Bronchial epithelial cell (primary cell): ENCODE results near the gene TNFRSF21. TPM values are rescaled to one million over a fixed set of nuclear protein-coding genes. Genes with fewer than 3 reads are reported as not detected.

ENCODE experiments used
- DNase-seq: peaks from one replicate; pipeline ENCODE4 v3.0.0-alpha.2; 2010; ENCODE audit warnings: low read depth
- FAIRE-seq: peaks from 2 replicates; lab custom pipeline; 2011; peaks lifted over from hg19 to GRCh38; lab: Jason Lieb, UNC
- H3K27me3 ChIP-seq: 2 replicates; pipeline ENCODE4 v1.5.1; 2011; ENCODE audit warnings: low read length; ENCODE audit not compliant: control insufficient read depth, insufficient read depth
- H3K36me3 ChIP-seq: 2 replicates; pipeline ENCODE4 v1.5.1; 2011; ENCODE audit warnings: low read length; ENCODE audit not compliant: control insufficient read depth, insufficient read depth
- H3K4me3 ChIP-seq: 2 replicates; pipeline ENCODE4 v1.5.1; 2011; ENCODE audit warnings: mild to moderate bottlenecking, low read depth, low read length, control low read depth
- total RNA-seq: library from RNA; depleted of rRNA; stranded (reverse); fragments of >200 nt; gene quantifications from 2 replicates; pipeline ENCODE4 v1.2.1, GENCODE V29; 2014
- TF ChIP-seq, protein P1 (sequence below): IDR thresholded peaks from 2 replicates; pipeline ENCODE4 v1.5.1; 2011; ENCODE audit warnings: mild to moderate bottlenecking, moderate library complexity, low read length, control low read depth, inconsistent platforms; ENCODE audit not compliant: insufficient read depth, severe bottlenecking

TNFRSF21 gene
- total RNA-seq, 1 donor from 2014 or later: 42.4 TPM

DNA sequence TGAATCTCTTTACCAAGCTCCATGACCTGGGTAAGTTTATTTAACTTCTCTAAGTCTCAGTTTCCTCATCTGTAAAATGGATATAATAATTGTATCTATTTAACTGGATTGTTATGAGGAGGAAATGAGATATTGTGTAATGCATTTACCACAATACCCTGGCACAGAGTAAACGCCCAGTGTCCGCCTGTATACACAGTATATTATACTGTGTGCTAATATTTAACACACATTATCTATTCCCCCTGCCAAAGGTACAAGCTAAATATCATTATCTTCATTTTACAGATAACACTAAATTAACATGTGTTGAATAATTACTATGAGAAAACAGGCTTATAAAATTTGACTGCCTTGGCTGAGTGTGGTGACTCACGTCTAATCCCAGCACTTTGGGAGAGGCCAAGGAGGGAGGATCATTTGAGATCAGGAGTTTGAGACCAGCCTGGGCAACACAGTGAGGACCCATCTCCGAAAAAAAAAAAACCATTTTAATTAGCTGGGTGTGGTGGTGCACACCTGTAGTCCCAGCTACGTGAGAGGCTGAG, 38.7 kb upstream of the TNFRSF21 start:
- Histone ChIP-seq H3K4me3 (no peak overlapping the region), H3K27me3 (no peaks in the 10 kb centered on the region), H3K36me3 (no peaks in the 10 kb centered on the region)
- DNase-seq (no peak), FAIRE-seq (no peak)
- TF ChIP-seq, protein P1, sequence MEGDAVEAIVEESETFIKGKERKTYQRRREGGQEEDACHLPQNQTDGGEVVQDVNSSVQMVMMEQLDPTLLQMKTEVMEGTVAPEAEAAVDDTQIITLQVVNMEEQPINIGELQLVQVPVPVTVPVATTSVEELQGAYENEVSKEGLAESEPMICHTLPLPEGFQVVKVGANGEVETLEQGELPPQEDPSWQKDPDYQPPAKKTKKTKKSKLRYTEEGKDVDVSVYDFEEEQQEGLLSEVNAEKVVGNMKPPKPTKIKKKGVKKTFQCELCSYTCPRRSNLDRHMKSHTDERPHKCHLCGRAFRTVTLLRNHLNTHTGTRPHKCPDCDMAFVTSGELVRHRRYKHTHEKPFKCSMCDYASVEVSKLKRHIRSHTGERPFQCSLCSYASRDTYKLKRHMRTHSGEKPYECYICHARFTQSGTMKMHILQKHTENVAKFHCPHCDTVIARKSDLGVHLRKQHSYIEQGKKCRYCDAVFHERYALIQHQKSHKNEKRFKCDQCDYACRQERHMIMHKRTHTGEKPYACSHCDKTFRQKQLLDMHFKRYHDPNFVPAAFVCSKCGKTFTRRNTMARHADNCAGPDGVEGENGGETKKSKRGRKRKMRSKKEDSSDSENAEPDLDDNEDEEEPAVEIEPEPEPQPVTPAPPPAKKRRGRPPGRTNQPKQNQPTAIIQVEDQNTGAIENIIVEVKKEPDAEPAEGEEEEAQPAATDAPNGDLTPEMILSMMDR: no peak

DNA sequence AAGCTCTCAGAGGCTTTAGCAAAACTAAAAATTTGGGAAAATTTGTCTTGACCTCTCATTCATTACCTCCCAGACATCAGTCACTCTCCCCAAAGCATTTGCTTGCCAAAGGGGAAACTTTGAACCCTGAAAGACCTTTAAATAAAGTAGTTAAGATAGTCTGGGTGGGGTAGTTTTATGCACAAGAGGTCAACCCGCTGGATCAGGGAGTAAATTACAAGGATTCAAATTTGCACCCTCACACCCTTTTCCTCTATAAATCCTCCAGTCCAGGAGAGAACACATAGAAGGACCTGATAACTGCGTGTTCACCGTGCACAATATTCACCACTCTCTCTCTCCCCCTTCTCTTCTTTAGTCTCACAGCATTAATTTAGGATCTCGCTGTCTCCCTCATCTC, 36.1 kb upstream of the TNFRSF21 start:
- DNase-seq: no peak
- TF ChIP-seq, protein P1: no peak
- H3K4me3 ChIP-seq: no peak overlapping the region
- H3K36me3 ChIP-seq: no peaks in the 10 kb centered on the region
- FAIRE-seq: no peak
- no peaks in the 10 kb centered on the region for H3K27me3 ChIP-seq

DNA sequence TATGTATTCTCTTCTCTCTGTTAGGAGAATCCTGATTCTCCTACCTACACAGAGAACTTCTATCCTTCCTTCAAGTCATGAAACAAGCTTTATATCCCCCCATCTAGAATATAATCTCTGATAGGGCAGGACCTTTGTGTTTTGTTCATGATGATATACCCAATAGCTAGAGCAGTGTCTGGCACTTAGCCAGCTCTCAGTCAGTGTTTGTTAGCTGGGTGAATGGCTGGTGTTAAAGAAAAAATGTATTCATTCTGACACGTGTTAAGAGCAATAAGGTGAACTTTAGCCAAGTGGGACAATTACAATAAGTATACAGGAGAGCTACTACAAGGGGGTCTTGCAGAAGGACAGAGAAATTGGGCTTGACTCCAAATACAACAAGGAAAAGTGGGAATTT, 34.3 kb upstream of the TNFRSF21 start:
- Histone ChIP-seq H3K36me3 (no peaks in the 10 kb centered on the region), H3K27me3 (no peaks in the 10 kb centered on the region), H3K4me3 (no peak overlapping the region)
- DNase-seq (no peak), FAIRE-seq (no peak)
- TF ChIP-seq, protein P1: no peak

DNA sequence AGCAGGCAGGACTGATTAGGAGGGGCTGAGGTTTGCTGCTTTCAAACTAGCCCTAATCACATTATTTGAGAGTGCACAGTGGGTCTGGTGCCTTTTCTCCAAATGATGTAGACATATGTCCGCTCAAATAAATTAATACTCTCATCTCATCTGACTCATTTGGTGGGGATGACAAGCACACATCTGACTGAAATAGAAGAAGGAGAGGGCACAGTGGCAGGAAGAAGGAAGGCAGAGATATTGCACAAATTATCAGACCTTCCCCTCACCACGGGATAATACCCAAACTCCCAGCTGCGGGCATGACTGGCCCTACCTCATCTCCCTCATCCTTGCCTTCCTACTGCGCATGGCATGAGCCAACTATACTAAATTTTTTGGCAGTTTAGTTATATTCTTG, 33.9 kb upstream of the TNFRSF21 start:
- Histone ChIP-seq H3K36me3 (no peaks in the 10 kb centered on the region), H3K27me3 (no peaks in the 10 kb centered on the region), H3K4me3 (no peak overlapping the region)
- TF ChIP-seq, protein P1: no peak
- FAIRE-seq (no peak), DNase-seq (no peak)

DNA sequence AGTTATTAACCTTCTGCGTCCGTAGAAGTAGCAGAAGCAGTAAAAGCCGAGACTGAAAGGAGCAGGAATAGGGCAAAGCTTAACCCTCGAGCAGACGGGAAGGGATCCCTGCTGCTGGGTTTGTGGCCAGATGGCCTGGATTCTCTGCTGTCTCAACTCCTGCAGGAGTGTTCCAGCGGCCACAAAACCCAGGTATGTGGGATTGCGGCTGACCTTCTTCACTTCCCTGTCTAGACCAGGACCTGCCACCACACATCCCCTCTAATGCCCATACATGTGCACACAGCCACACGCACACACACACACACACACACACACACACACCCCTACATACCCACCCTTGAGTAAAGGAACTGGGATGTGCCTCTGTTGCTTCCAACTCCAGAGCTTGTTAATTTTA, 33.1 kb upstream of the TNFRSF21 start:
- FAIRE-seq (no peak), DNase-seq (no peak)
- TF ChIP-seq, protein P1: no peak

DNA sequence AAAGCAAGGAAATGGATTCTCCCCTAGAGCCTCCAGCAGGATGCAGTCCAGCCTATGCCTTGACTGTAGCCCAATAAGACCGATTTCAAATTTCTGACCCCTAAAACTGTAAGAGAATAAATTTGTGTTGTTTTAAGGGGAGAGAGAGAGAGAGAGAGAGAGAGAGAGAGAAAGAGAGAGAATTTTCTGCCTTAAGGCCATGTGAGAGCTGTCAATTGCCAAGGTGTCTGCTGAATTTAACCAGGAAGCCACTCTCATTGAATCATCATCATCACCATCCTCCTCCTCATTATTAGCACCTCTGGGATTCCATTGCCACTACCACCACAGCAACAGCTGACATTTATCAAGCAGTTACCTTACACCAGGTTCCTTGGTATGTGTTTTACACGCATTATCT, 27.8 kb upstream of the TNFRSF21 start:
- H3K4me3 ChIP-seq: no peak overlapping the region
- FAIRE-seq: no peak
- TF ChIP-seq, protein P1: no peak
- no peak for DNase-seq
- H3K36me3 ChIP-seq: no peaks in the 10 kb centered on the region
- H3K27me3 ChIP-seq: no peaks in the 10 kb centered on the region

More for the DNA sequence above, 33.1 kb upstream of the TNFRSF21 start:
- no peaks in the 10 kb centered on the region for H3K27me3 ChIP-seq
- H3K4me3 ChIP-seq: no peak overlapping the region
- no peaks in the 10 kb centered on the region for H3K36me3 ChIP-seq
